Astrocyte of the spinal cord (primary cell): Measurements from ENCODE around the gene BTNL9.
A peak's percentile ranks its signal among the peaks of the same experiment; 100 is the strongest.

Experiments
- DNase-seq: peaks from one replicate; pipeline ENCODE4 v3.0.0; 2011; ENCODE audit warnings: low read depth, low spot score
- H3K4me3 ChIP-seq: 2 replicates; pipeline ENCODE4 v1.5.1; 2011; ENCODE audit warnings: low read depth, mild to moderate bottlenecking, low read length, moderate library complexity
- in situ Hi-C: cut with HindIII; loops from 2 replicates; pipeline ENCODE4 v1.10.0; 2017; ENCODE audit warnings: low sequenced_read_pairs
- TF ChIP-seq, protein P1 (sequence below): IDR thresholded peaks from 2 replicates; pipeline ENCODE4 v1.5.1; 2012; ENCODE audit warnings: low read depth, mild to moderate bottlenecking, low read length, inconsistent platforms

BTNL9 gene

DNA sequence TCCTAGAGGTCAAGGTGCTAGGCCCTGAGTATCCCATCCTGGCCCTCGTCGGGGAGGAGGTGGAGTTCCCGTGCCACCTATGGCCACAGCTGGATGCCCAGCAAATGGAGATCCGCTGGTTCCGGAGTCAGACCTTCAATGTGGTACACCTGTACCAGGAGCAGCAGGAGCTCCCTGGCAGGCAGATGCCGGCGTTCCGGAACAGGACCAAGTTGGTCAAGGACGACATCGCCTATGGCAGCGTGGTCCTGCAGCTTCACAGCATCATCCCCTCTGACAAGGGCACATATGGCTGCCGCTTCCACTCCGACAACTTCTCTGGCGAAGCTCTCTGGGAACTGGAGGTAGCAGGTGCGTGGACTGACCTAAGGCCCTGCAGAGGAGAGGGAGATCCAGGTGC, 7.9 kb downstream of the BTNL9 start:
- in situ Hi-C loops = no loop called here
- TF ChIP-seq, protein P1, sequence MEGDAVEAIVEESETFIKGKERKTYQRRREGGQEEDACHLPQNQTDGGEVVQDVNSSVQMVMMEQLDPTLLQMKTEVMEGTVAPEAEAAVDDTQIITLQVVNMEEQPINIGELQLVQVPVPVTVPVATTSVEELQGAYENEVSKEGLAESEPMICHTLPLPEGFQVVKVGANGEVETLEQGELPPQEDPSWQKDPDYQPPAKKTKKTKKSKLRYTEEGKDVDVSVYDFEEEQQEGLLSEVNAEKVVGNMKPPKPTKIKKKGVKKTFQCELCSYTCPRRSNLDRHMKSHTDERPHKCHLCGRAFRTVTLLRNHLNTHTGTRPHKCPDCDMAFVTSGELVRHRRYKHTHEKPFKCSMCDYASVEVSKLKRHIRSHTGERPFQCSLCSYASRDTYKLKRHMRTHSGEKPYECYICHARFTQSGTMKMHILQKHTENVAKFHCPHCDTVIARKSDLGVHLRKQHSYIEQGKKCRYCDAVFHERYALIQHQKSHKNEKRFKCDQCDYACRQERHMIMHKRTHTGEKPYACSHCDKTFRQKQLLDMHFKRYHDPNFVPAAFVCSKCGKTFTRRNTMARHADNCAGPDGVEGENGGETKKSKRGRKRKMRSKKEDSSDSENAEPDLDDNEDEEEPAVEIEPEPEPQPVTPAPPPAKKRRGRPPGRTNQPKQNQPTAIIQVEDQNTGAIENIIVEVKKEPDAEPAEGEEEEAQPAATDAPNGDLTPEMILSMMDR = no peak

DNA sequence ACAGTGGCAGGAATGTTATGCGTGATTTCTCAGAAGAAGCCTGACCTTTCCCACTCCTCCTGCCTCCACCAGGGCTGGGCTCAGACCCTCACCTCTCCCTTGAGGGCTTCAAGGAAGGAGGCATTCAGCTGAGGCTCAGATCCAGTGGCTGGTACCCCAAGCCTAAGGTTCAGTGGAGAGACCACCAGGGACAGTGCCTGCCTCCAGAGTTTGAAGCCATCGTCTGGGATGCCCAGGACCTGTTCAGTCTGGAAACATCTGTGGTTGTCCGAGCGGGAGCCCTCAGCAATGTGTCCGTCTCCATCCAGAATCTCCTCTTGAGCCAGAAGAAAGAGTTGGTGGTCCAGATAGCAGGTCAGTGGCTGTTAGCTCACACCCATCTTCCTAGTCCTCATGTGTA, 9.9 kb downstream of the BTNL9 start:
- TF ChIP-seq, protein P1 = no peak
- in situ Hi-C loops = no loop called here
- H3K4me3 ChIP-seq = no peak overlapping the region
- DNase-seq = no peak

More for the DNA sequence above, 7.9 kb downstream of the BTNL9 start:
- no peak for DNase-seq
- H3K4me3 ChIP-seq = no peak overlapping the region

DNA sequence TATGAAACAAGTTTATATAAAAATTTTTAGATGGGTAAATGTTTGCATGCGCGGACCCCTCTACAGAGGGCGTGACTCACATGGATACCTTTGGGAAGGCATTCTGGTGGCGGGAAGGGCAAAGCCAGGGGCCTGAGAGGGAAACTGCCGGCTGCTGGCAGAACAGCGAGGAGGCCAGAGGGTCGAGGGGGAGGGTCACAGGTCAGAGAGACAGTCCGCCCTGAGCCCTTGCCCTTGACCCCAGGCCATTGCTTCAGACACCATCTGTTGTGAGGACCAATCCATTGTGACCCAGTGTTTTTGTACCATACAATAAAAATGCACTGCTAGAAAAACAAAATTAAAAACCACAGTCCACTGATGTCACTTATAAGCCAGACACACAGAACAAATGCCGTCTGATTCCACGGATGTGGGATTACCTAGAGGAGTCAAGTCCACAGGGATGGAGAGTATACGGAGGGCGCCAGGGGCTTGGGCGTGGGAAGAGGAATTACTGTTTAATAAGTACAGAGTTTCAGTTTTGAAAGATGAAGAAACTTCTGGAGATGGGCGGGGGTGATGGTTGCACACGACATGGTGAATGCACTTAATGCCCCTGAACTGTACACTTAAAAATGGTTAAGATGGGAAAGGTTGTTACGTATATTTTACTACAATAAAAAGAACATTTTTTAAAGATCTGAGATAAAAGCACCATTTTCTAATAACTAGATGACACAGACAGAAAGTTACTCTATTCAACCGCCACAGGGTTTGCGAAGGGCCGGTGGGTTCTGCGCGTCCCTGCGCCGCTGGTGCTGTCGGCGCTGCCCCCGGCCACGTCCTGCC, 12.0 kb downstream of the BTNL9 start:
- H3K4me3 ChIP-seq = no peak overlapping the region
- TF ChIP-seq, protein P1 = no peak
- no peak for DNase-seq
- in situ Hi-C loops = no loop called here

DNA sequence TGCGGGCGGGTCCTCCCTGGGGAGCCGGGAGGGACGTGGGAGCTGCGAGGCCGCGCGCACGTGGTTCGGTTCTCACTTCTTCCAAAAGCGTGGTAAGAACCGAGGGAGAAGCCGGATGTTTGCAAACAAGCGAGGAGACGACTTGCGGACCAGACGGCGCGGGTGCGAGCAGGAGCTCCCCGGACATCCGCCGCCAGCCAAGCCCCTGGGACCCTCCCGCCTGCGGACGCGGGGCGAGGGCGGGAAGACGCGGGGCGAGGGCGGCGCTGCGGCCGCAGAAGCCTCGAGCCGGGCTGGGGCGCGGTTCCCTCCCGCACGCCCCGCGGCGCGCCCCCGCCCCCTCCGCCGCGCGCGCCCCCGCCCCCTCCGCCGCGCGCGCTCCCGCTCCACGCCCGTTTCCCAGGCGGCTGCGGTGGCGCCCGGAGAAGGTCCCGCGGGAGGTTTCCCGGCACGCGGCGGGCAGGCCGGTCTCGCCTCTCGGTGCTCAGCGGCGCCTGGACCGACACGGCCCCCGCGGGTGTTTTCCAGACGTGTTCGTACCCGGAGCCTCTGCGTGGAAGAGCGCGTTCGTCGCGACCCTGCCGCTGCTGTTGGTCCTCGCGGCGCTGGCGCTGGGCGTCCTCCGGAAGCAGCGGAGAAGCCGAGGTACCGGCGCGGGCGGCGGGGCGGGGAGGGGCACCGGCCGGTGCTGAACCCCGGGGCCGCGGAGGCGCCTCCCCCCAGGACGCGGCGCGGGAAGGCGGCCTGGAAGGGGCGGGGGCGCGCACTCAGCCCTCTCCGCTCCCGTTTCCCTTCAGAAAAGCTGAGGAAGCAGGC, 12.8 kb downstream of the BTNL9 start:
- peak overlapping the region; percentile 24 for H3K4me3 ChIP-seq
- DNase-seq = no peak
- in situ Hi-C loops = no loop called here
- TF ChIP-seq, protein P1 = no peak

DNA sequence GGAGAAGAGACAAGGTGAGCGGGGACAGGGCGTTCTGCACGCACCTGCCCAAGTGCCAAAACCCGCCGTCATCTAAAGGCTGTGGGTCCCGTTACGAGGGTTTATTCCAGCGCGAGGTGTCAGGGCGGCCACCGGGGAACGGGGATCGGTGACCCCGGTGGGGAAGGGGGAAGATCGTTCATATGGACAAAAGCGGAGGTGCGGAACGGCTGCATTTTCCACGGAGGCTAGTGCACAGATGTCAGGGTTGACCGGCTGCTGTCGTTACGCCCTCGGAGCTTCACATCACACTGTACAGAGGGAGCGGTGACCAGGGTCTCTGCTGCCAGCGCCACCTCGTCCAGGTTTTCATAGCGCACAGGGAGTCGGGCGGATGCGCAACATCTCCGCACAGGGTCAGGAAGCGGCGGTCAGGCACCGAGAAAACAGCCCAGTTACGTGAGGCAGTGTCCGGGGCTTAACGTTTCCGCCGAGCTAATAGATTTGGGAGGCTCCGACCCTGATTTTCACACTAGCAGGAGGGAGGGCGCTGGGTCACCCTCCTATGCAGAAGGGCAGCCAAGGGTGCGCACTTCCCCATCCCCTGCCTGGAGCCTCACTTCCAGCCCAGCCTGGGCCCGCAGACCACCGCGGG, 13.5 kb downstream of the BTNL9 start:
- in situ Hi-C loops = no loop called here
- DNase-seq = no peak
- TF ChIP-seq, protein P1 = no peak
- H3K4me3 ChIP-seq = peak overlapping the region; percentile 10

DNA sequence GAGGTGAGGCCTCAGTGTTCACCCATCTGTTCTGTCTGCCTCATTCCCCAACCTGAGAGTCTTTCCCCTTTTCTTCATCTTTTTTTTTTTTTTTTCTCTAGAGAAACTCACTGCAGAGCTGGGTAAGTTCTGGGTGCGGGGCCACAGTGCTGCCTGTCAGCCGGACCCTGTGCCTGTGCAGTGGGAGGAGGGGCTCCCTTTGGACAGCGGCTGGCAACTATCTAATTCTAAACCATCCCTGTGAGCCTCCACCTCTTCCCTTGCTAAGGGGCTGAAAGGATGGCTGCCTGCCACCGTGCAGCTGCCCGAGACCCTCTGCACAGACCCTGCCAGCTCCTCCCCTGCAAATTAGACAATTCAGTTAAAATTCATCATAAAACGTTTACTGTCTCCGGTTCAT, 14.1 kb downstream of the BTNL9 start:
- TF ChIP-seq, protein P1 = no peak
- in situ Hi-C loops = no loop called here

More for the DNA sequence above, 14.1 kb downstream of the BTNL9 start:
- H3K4me3 ChIP-seq = no peak overlapping the region
- no peak for DNase-seq
